ENCODE measurements around the gene PSME3IP1. TPM values are rescaled to one million over a fixed set of nuclear protein-coding genes. Genes with fewer than 3 reads are reported as not detected.

The PSME3IP1 gene
- total RNA-seq, 3 donors from 2014 or later, result 97.9 to 138 (median 114) TPM

GRCh38 chr16:57125376-57125775 lies 60.5 kb downstream of the PSME3IP1 start:
- no peak overlapping the region for H3K4me3 ChIP-seq
- no peaks in the 10 kb centered on the region for H3K9me3 ChIP-seq
- no peaks in the 10 kb centered on the region for H3K36me3 ChIP-seq (ENCODE audit: low read depth)
- ATAC-seq, result no peak
- intact Hi-C loops (cut with DNase I, micrococcal nuclease), result no loop called here
- DNase-seq, result no peak
- peaks cover 4% of the 10 kb centered on the region for H3K4me1 ChIP-seq (ENCODE audit: low read depth)
- no peak for TF ChIP-seq CTCF (IDR thresholded peaks at IDR 0.05)

DNA sequence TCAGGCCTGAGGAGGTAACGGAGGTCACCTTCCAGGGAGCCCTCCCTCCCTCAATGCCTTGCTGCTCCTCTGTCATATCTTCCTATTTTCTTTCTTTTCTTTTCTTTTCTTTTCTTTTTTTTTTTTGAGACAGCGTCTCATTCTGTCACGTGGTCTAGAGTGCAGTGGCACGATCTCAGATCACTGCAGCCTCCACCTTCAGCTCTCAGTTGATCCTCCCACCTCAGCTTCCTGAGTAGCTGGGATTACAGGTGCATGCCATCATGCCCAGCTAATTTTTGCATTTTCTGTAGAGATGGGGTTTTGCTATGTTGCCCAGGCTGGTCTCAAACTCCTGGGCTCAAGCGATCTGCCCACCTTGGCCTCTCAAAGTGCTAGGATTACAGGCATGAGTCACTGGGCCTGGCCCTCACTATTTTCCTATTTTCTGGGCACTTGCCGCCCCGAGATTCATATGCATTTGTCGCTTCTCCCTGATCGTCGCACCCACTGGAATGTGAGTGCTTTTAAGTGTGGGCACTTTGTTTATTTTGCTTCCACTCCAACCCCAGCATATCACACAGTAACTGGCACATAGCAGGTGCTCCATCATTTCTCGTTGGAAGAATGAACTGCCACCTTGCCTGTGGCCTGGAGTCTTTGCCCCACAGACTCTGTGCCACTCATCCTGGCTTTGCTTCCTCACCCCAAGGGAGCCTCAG lies 61.7 kb downstream of the PSME3IP1 start:
- no peak for TF ChIP-seq CTCF (IDR thresholded peaks at IDR 0.05)
- DNase-seq, result no peak

GRCh38 chr16:57123216-57123973 lies 62.4 kb downstream of the PSME3IP1 start:
- ATAC-seq (no peak), DNase-seq (no peak)
- intact Hi-C loops (cut with DNase I, micrococcal nuclease), result no loop called here
- Histone ChIP-seq H3K4me1 (ENCODE audit: low read depth) (no peaks in the 10 kb centered on the region), H3K9me3 (no peaks in the 10 kb centered on the region), H3K4me3 (no peak overlapping the region), H3K36me3 (ENCODE audit: low read depth) (no peaks in the 10 kb centered on the region)
- no peak for TF ChIP-seq CTCF (IDR thresholded peaks at IDR 0.05)

More for the DNA sequence above, 61.7 kb downstream of the PSME3IP1 start:
- no peaks in the 10 kb centered on the region for H3K4me1 ChIP-seq (ENCODE audit: low read depth)
- H3K4me3 ChIP-seq, result no peak overlapping the region
- no peaks in the 10 kb centered on the region for H3K9me3 ChIP-seq
- no peaks in the 10 kb centered on the region for H3K36me3 ChIP-seq (ENCODE audit: low read depth)
- ATAC-seq, result no peak
- intact Hi-C loops (cut with DNase I, micrococcal nuclease), result no loop called here

DNA sequence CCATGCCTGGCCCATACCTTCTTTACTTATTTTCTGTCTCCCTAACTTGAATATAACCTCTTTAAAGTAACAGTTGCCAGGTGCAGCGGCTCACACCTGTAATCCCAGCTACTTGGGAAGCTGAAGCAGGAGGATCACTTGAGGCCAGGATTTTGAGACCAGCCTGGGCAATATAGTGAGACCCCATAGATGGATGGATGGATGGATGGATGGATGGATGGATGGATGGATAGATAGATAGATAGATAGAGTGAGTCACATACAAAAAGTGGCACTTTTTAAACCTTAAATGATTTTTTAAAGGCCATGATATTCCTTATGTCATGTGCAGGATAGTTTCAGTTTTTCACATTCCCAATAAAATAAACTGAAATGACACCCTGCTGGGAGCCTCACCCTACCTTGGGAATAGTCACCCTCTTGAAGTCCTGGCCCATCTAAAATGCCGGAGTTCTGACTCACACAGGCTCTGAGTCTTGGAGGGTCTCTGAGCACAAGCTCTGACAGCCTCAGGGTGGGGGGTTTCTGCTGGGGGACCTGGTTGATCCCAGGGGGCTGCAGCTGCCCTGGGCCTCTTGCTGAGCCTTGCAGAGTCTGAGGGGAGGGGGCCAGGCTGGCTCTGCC lies 67.3 kb downstream of the PSME3IP1 start:
- no peaks in the 10 kb centered on the region for H3K36me3 ChIP-seq (ENCODE audit: low read depth)
- no peak for TF ChIP-seq CTCF (IDR thresholded peaks at IDR 0.05)
- intact Hi-C loops (cut with DNase I, micrococcal nuclease), result no loop called here
- ATAC-seq (no peak), DNase-seq (no peak)
- no peak overlapping the region for H3K4me3 ChIP-seq
- no peaks in the 10 kb centered on the region for H3K4me1 ChIP-seq (ENCODE audit: low read depth)
- H3K9me3 ChIP-seq, result no peaks in the 10 kb centered on the region

DNA sequence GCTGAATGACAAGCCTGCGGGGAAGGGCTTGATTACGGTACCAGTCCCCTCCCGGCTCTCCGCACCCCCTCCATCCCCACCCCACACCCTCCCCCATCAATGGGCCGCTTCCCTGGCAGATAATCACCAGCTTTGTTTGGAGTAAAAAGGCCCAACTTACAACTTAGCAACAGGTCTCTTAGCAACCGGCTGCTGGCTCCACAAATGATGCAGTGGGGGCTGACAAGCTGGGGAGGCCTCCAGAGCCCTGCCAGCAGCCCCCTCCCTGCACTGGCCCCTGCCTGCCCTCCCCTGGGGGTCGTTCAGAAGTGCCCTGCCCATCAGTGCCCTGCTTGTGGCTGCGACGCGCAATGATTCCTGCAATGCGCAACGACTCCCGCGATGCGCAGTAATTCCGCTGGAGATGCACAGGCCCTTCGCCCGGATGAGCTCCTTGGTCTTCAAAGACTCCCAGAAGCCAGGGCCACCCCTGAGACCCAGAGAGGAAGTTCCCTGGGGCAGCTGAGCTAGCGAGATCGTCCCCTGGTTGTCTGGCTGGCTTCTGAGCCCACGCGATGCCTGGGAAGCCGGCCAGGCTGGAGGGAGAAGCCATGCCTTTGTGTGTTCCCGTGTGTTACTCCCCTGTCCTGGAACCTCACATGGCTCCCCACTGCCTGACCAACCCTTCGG lies 70.2 kb downstream of the PSME3IP1 start:
- H3K36me3 ChIP-seq (ENCODE audit: low read depth), result no peaks in the 10 kb centered on the region
- ATAC-seq (peak; percentile 22), DNase-seq (peak in 1 of 3 donors; percentile 50)
- no peak overlapping the region for H3K4me3 ChIP-seq
- H3K4me1 ChIP-seq (ENCODE audit: low read depth), result no peaks in the 10 kb centered on the region
- TF ChIP-seq CTCF (IDR thresholded peaks at IDR 0.05), result no peak
- no peaks in the 10 kb centered on the region for H3K9me3 ChIP-seq
- intact Hi-C loops (cut with DNase I, micrococcal nuclease), result no loop called here

Data from mucosa of descending colon (tissue), 3 donors.